ENCODE results near the gene CWC15.
"Not testable (repeated sequence)": the region's sequence is repeated elsewhere in the genome, so short reads cannot be mapped to it uniquely, and the experiment has no call there.

The CWC15 gene

GRCh38 chr11:94973099-94973968 lies at the start of gene CWC15, which contains the start of gene KDM4D:
Gene CWC15 (minus strand): TSS chr11:94973556. CDS start chr11:94972185, 1,371 bp downstream.
Gene KDM4D (plus strand): TSS chr11:94973709. CDS start chr11:94997373, 23,664 bp downstream.
- DNase-seq (ENCODE audit: low read depth), result peak; percentile 90

GRCh38 chr11:95021468-95021867 lies 48.1 kb upstream of the CWC15 start:
- not testable (repeated sequence) for DNase-seq (ENCODE audit: low read depth)

GRCh38 chr11:95016139-95016538 lies 42.8 kb upstream of the CWC15 start:
- no peak for DNase-seq (ENCODE audit: low read depth)

GRCh38 chr11:95014184-95014821 lies 40.9 kb upstream of the CWC15 start:
- no peak for DNase-seq (ENCODE audit: low read depth)

- no peak for DNase-seq (ENCODE audit: low read depth)
Measured at GRCh38 chr11:95011376-95011775, 38.0 kb upstream of the CWC15 start.

- no peak for DNase-seq (ENCODE audit: low read depth)
Measured at GRCh38 chr11:95005642-95006041, 32.3 kb upstream of the CWC15 start.

GRCh38 chr11:95003716-95004115 lies 30.4 kb upstream of the CWC15 start:
- DNase-seq (ENCODE audit: low read depth), result no peak

- no peak for DNase-seq (ENCODE audit: low read depth)
Measured at GRCh38 chr11:94998285-94998684, 24.9 kb upstream of the CWC15 start.

GRCh38 chr11:94997437-94997836 lies 24.1 kb upstream of the CWC15 start:
- no peak for DNase-seq (ENCODE audit: low read depth)

- DNase-seq (ENCODE audit: low read depth), result no peak
Measured at GRCh38 chr11:94993400-94993943, 20.1 kb upstream of the CWC15 start.

GRCh38 chr11:94988748-94989147 lies 15.4 kb upstream of the CWC15 start:
- DNase-seq (ENCODE audit: low read depth), result no peak

- DNase-seq (ENCODE audit: low read depth), result no peak
Measured at GRCh38 chr11:94987378-94987777, 14.0 kb upstream of the CWC15 start.

GRCh38 chr11:94975599-94975998 lies 2.2 kb upstream of the CWC15 start:
- no peak for DNase-seq (ENCODE audit: low read depth)

- no peak for DNase-seq (ENCODE audit: low read depth)
Measured at GRCh38 chr11:94974178-94974577, 822 bp upstream of the CWC15 start.

GRCh38 chr11:94972700-94973098 lies 657 bp downstream of the CWC15 start:
- no peak for DNase-seq (ENCODE audit: low read depth)

- peak; percentile 68 for DNase-seq (ENCODE audit: low read depth)
Measured at GRCh38 chr11:94968334-94968958, 4.9 kb downstream of the CWC15 start.

- no peak for DNase-seq (ENCODE audit: low read depth)
Measured at GRCh38 chr11:94964934-94965333, 8.4 kb downstream of the CWC15 start.

- no peak for DNase-seq (ENCODE audit: low read depth)
Measured at GRCh38 chr11:94961255-94961654, 12.1 kb downstream of the CWC15 start.

- DNase-seq (ENCODE audit: low read depth), result no peak
Measured at GRCh38 chr11:94960488-94960887, 12.9 kb downstream of the CWC15 start.

- no peak for DNase-seq (ENCODE audit: low read depth)
Measured at GRCh38 chr11:94959179-94959578, 14.2 kb downstream of the CWC15 start.

- peak; percentile 55 for DNase-seq (ENCODE audit: low read depth)
Measured at GRCh38 chr11:94958121-94958696, 15.1 kb downstream of the CWC15 start.

- no peak for DNase-seq (ENCODE audit: low read depth)
Measured at GRCh38 chr11:94956963-94957362, 16.4 kb downstream of the CWC15 start.

All from fibroblast of gingiva (primary cell).